Keratinocyte (primary cell): ENCODE data around the gene TNNT2. TPM values are rescaled to one million over a fixed set of nuclear protein-coding genes. Genes with fewer than 3 reads are reported as not detected.

Experiments
- DNase-seq: peaks from one replicate; pipeline ENCODE4 v3.0.0-alpha.2; 2011; ENCODE audit warnings: low read depth, missing footprints, low spot score
- FAIRE-seq: peaks from 2 replicates; lab custom pipeline; 2011; peaks lifted over from hg19 to GRCh38; lab: Jason Lieb, UNC
- H2AFZ ChIP-seq: 2 replicates; pipeline ENCODE4 v1.6.0; 2012; ENCODE audit warnings: low read length, control low read depth, inconsistent platforms; ENCODE audit not compliant: control insufficient read depth
- H3K27ac ChIP-seq: 2 replicates; pipeline ENCODE4 v1.5.1; 2011; ENCODE audit warnings: low read length; ENCODE audit not compliant: control insufficient read depth, insufficient read depth
- H3K27me3 ChIP-seq: 3 replicates; pipeline ENCODE4 v1.6.0; 2011; ENCODE audit warnings: low read length; ENCODE audit not compliant: control insufficient read depth, insufficient read depth; ENCODE audit errors: extremely low read depth
- H3K36me3 ChIP-seq, 2 experiments: 2 replicates in 1 of 2; 3 replicates in 1 of 2; pipeline ENCODE4 v1.5.1; 2011; ENCODE audit warnings: low read length in 2 of 2, mild to moderate bottlenecking in 1 of 2; ENCODE audit not compliant: control insufficient read depth in 2 of 2, insufficient read depth in 2 of 2; ENCODE audit errors: extremely low read depth in 1 of 2
- H3K4me1 ChIP-seq: 3 replicates; pipeline ENCODE4 v1.5.1; 2011; ENCODE audit warnings: low read length; ENCODE audit not compliant: control insufficient read depth, insufficient read depth; ENCODE audit errors: extremely low read depth
- H3K4me2 ChIP-seq: 3 replicates; pipeline ENCODE4 v1.6.0; 2011; ENCODE audit warnings: low read depth, low read length; ENCODE audit not compliant: control insufficient read depth, insufficient read depth; ENCODE audit errors: extremely low read depth
- H3K4me3 ChIP-seq, 3 experiments: fragments of 200-600 bp in 1 of 3; sonication (generic) in 1 of 3; 2 replicates in 2 of 3; 3 replicates in 1 of 3; pipeline ENCODE4 v1.5.1; 2011 to 2016; ENCODE audit warnings: low read length in 3 of 3, mild to moderate bottlenecking in 3 of 3, control low read depth in 2 of 3, inconsistent platforms in 1 of 3, low read depth in 1 of 3, mixed read lengths in 1 of 3, mixed run types in 1 of 3, moderate library complexity in 1 of 3; ENCODE audit not compliant: control insufficient read depth in 2 of 3, insufficient read depth in 2 of 3; ENCODE audit errors: extremely low read depth in 1 of 3
- H3K79me2 ChIP-seq: 2 replicates; pipeline ENCODE4 v1.6.0; 2012; ENCODE audit warnings: low read length; ENCODE audit not compliant: control insufficient read depth, insufficient read depth
- H3K9ac ChIP-seq: 3 replicates; pipeline ENCODE4 v1.6.0; 2011; ENCODE audit warnings: low read length; ENCODE audit not compliant: control insufficient read depth, insufficient read depth; ENCODE audit errors: extremely low read depth
- H3K9me1 ChIP-seq: 3 replicates; pipeline ENCODE4 v1.6.0; 2011; ENCODE audit warnings: low read length; ENCODE audit not compliant: control insufficient read depth, insufficient read depth; ENCODE audit errors: extremely low read depth
- H3K9me3 ChIP-seq: 2 replicates; pipeline ENCODE4 v1.5.1; 2012; ENCODE audit warnings: low read depth, low read length; ENCODE audit not compliant: control insufficient read depth
- H4K20me1 ChIP-seq: 3 replicates; pipeline ENCODE4 v1.6.0; 2011; ENCODE audit warnings: low read length; ENCODE audit not compliant: control insufficient read depth, insufficient read depth; ENCODE audit errors: extremely low read depth
- EZH2 ChIP-seq: IDR thresholded peaks from one replicate; pipeline ENCODE4 v1.6.1; 2012; ENCODE audit warnings: inconsistent platforms, mild to moderate bottlenecking, low read length, moderate library complexity
- dilution Hi-C: fragments of 300-500 bp; cut with MboI; formaldehyde crosslinking; loops from one replicate; pipeline ENCODE4 v1.7.0; 2020; ENCODE audit warnings: low sequenced_read_pairs; ENCODE audit not compliant: extremely low pct_ligation_motif_present
- polyA plus RNA-seq, 5 experiments: library from polyadenylated mRNA; depleted of rRNA in 3 of 5; stranded (reverse) in 3 of 5; stranded (forward) in 1 of 5; unstranded in 1 of 5; fragments of >200 nt; gene quantifications; 1 replicate in 1 of 5; 2 replicates in 3 of 5; 3 replicates in 1 of 5; pipeline versions ENCODE4 v1.2.1 to v1.2.3, GENCODE V29; 2011 to 2012; ENCODE audit warnings: missing spikeins in 2 of 5, low read depth in 1 of 5, low replicate concordance in 1 of 5
- TF ChIP-seq, protein P1 (sequence below), 3 experiments: IDR thresholded peaks in 1 of 3; conservative IDR thresholded peaks in 1 of 3; optimal IDR thresholded peaks in 1 of 3; 2 replicates in 2 of 3; 3 replicates in 1 of 3; pipeline versions ENCODE3 to v1.5.1; 2011; ENCODE audit warnings: low read length in 3 of 3, mild to moderate bottlenecking in 3 of 3, moderate library complexity in 2 of 3, control low read depth in 1 of 3, inconsistent platforms in 1 of 3; ENCODE audit not compliant: insufficient read depth in 2 of 3; ENCODE audit errors: extremely low read depth in 1 of 3

TNNT2 gene
- polyA plus RNA-seq, 1 donor (not counting 4 experiments of a cell fraction or from before 2014, with no cell fraction given), result 1.4 TPM

GRCh38 chr1:201329286-201329685 lies 48.2 kb downstream of the TNNT2 start:
- no peak overlapping the region for H2AFZ ChIP-seq
- TF ChIP-seq, protein P1, sequence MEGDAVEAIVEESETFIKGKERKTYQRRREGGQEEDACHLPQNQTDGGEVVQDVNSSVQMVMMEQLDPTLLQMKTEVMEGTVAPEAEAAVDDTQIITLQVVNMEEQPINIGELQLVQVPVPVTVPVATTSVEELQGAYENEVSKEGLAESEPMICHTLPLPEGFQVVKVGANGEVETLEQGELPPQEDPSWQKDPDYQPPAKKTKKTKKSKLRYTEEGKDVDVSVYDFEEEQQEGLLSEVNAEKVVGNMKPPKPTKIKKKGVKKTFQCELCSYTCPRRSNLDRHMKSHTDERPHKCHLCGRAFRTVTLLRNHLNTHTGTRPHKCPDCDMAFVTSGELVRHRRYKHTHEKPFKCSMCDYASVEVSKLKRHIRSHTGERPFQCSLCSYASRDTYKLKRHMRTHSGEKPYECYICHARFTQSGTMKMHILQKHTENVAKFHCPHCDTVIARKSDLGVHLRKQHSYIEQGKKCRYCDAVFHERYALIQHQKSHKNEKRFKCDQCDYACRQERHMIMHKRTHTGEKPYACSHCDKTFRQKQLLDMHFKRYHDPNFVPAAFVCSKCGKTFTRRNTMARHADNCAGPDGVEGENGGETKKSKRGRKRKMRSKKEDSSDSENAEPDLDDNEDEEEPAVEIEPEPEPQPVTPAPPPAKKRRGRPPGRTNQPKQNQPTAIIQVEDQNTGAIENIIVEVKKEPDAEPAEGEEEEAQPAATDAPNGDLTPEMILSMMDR (optimal IDR thresholded peaks at IDR 0.05 in 1 of 3, IDR thresholded peaks at IDR 0.05 in 1 of 3, conservative IDR thresholded peaks at IDR 0.05 in 1 of 3; ENCODE audit: extremely low read depth in 1 of 3, insufficient read depth in 2 of 3, low read length in 3 of 3), result no peak
- no peak for TF ChIP-seq EZH2
- H3K9ac ChIP-seq, result no peak overlapping the region
- H3K4me2 ChIP-seq, result no peak overlapping the region
- H3K4me3 ChIP-seq, result no peak overlapping the region
- H3K36me3 ChIP-seq, result peaks cover 39 to 52% of the 10 kb centered on the region in 2 experiments
- no peaks in the 10 kb centered on the region for H3K9me3 ChIP-seq
- DNase-seq, result no peak
- H4K20me1 ChIP-seq, result no peaks in the 10 kb centered on the region
- no peaks in the 10 kb centered on the region for H3K79me2 ChIP-seq
- H3K4me1 ChIP-seq, result peaks cover 24% of the 10 kb centered on the region
- no peak for FAIRE-seq
- H3K9me1 ChIP-seq, result no peaks in the 10 kb centered on the region
- no peak overlapping the region for H3K27ac ChIP-seq
- dilution Hi-C loops, result no loop called here
- no peaks in the 10 kb centered on the region for H3K27me3 ChIP-seq

DNA sequence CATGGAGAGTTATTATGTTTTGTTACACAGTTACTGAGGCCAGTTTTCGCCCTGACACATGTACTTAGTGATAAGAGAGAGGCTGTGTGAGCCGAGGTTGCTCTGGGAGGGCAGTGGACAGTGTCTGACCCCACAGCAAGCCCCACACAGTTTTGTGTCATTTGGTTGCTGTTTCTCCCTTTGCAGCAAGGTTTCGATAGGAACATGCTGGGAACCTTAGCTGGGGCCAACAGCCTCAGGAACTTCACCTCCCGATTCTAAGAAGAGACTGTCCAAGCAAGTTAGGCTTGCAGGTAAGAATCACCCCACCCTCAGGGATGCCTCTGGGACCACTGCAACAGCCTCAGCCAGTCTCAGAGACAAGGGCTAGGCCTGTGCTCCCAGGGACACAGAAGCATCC lies 48.9 kb downstream of the TNNT2 start:
- peaks cover 17% of the 10 kb centered on the region for H3K4me1 ChIP-seq
- H3K9me3 ChIP-seq, result no peaks in the 10 kb centered on the region
- no peak overlapping the region for H2AFZ ChIP-seq
- FAIRE-seq, result no peak
- no peaks in the 10 kb centered on the region for H3K9me1 ChIP-seq
- no peaks in the 10 kb centered on the region for H3K79me2 ChIP-seq
- dilution Hi-C loops, result no loop called here
- H3K36me3 ChIP-seq, result peaks cover 46 to 58% of the 10 kb centered on the region in 2 experiments
- H3K4me2 ChIP-seq, result no peak overlapping the region
- no peak for DNase-seq
- H3K27me3 ChIP-seq, result no peaks in the 10 kb centered on the region
- no peak overlapping the region for H3K9ac ChIP-seq
- TF ChIP-seq EZH2, result no peak
- TF ChIP-seq, protein P1 (optimal IDR thresholded peaks at IDR 0.05 in 1 of 3, IDR thresholded peaks at IDR 0.05 in 1 of 3, conservative IDR thresholded peaks at IDR 0.05 in 1 of 3; ENCODE audit: extremely low read depth in 1 of 3, insufficient read depth in 2 of 3, low read length in 3 of 3), result no peak
- H4K20me1 ChIP-seq, result no peaks in the 10 kb centered on the region
- no peak overlapping the region for H3K4me3 ChIP-seq
- no peak overlapping the region for H3K27ac ChIP-seq
